ENCODE results near the gene PTGES3. TPM values are rescaled to one million over a fixed set of nuclear protein-coding genes. Genes with fewer than 3 reads are reported as not detected.
A peak's percentile ranks its signal among the peaks of the same experiment; 100 is the strongest.

Gene PTGES3
- total and polyA plus RNA-seq, 2 experiments from 2014 or later: 128 to 156 TPM

DNA sequence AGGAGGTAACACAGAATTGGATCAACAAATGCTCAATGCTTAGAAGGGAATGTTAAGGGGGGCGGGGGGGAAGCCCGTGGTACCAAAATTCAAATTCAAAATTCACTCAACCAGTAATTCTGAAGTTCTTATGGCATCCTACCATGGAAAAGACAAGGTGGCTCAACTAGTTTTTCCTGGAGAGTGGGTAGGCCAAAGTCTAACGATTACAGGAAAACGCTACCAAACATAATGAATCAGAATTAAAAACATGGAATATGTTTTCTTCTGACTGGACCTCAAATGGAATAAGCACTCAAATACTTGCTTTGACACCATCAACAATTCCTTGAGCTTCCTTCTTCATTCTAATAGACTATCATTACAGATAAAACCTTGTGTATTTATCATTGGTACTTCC, 34.7 kb upstream of the PTGES3 start:
- no peak for DNase-seq (ENCODE audit: low spot score)
- Histone ChIP-seq H3K9me2 (replicated peaks; ENCODE audit: insufficient read depth) (no peaks in the 10 kb centered on the region), H3K27me3 (no peaks in the 10 kb centered on the region), H3K4me2 (peak overlapping the region; percentile 92), H2AFZ (no peak overlapping the region), H3K4me3 (no peak overlapping the region), H3K4me1 (ENCODE audit: insufficient read depth) (peaks cover 35% of the 10 kb centered on the region), H4K20me1 (ENCODE audit: insufficient read depth, poor library complexity, severe bottlenecking) (peaks cover 62% of the 10 kb centered on the region), H3K79me2 (peaks cover 70% of the 10 kb centered on the region), H3K36me3 (replicated peaks; ENCODE audit: insufficient read depth, low read depth) (no peaks in the 10 kb centered on the region), H3K9me3 (ENCODE audit: low read depth) (no peaks in the 10 kb centered on the region), H3K27ac (no peak overlapping the region)
- 52% methylated on average over 4 of the region's 4 CpGs for WGBS (ENCODE audit: low lambda C conversion rate, missing lambda C conversion rate)
- TF ChIP-seq, protein P1, sequence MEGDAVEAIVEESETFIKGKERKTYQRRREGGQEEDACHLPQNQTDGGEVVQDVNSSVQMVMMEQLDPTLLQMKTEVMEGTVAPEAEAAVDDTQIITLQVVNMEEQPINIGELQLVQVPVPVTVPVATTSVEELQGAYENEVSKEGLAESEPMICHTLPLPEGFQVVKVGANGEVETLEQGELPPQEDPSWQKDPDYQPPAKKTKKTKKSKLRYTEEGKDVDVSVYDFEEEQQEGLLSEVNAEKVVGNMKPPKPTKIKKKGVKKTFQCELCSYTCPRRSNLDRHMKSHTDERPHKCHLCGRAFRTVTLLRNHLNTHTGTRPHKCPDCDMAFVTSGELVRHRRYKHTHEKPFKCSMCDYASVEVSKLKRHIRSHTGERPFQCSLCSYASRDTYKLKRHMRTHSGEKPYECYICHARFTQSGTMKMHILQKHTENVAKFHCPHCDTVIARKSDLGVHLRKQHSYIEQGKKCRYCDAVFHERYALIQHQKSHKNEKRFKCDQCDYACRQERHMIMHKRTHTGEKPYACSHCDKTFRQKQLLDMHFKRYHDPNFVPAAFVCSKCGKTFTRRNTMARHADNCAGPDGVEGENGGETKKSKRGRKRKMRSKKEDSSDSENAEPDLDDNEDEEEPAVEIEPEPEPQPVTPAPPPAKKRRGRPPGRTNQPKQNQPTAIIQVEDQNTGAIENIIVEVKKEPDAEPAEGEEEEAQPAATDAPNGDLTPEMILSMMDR (IDR thresholded peaks at IDR 0.05; ENCODE audit: poor library complexity): no peak
- TF ChIP-seq EZH2 (IDR thresholded peaks at IDR 0.05; ENCODE audit: borderline replicate concordance): no peak
- TF ChIP-seq EZH2phosphoT487 (IDR thresholded peaks at IDR 0.05; ENCODE audit: low read depth, severe bottlenecking, unreplicated experiment): no peak

DNA sequence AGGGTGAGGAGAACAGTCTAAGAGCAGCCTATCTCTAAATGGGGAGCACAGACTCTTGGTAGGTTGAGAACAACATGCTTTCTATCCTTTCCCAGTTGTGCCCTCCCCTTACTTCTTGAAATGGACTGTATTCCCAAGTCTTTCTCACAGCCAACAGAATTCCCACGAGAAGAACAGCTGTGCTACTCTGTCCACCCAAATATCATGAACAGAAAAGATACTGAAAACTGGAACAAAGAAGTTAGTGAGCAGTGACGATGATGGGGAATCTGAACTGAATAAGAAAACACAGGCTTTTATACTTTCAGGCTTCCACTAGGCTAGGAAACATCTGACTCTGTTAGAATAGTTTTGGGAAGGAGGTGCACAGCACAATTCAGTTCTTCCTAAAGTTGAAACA, 33.6 kb upstream of the PTGES3 start:
- 82% methylated on average over 2 of the region's 2 CpGs for WGBS (ENCODE audit: low lambda C conversion rate, missing lambda C conversion rate)
- H2AFZ ChIP-seq: no peak overlapping the region
- peaks cover 35% of the 10 kb centered on the region for H3K4me1 ChIP-seq (ENCODE audit: insufficient read depth)
- no peaks in the 10 kb centered on the region for H3K9me2 ChIP-seq (replicated peaks; ENCODE audit: insufficient read depth)
- no peaks in the 10 kb centered on the region for H3K27me3 ChIP-seq
- H4K20me1 ChIP-seq (ENCODE audit: insufficient read depth, poor library complexity, severe bottlenecking): peaks cover 73% of the 10 kb centered on the region
- H3K4me2 ChIP-seq: peak overlapping the region; percentile 92
- no peak overlapping the region for H3K4me3 ChIP-seq
- DNase-seq (ENCODE audit: low spot score): no peak
- peaks cover 81% of the 10 kb centered on the region for H3K79me2 ChIP-seq
- H3K36me3 ChIP-seq (replicated peaks; ENCODE audit: insufficient read depth, low read depth): no peaks in the 10 kb centered on the region
- TF ChIP-seq EZH2phosphoT487 (IDR thresholded peaks at IDR 0.05; ENCODE audit: low read depth, severe bottlenecking, unreplicated experiment) (no peak), EZH2 (IDR thresholded peaks at IDR 0.05; ENCODE audit: borderline replicate concordance) (no peak)
- TF ChIP-seq, protein P1 (IDR thresholded peaks at IDR 0.05; ENCODE audit: poor library complexity): no peak
- no peaks in the 10 kb centered on the region for H3K9me3 ChIP-seq (ENCODE audit: low read depth)
- peak overlapping the region; percentile 16 for H3K27ac ChIP-seq

DNA sequence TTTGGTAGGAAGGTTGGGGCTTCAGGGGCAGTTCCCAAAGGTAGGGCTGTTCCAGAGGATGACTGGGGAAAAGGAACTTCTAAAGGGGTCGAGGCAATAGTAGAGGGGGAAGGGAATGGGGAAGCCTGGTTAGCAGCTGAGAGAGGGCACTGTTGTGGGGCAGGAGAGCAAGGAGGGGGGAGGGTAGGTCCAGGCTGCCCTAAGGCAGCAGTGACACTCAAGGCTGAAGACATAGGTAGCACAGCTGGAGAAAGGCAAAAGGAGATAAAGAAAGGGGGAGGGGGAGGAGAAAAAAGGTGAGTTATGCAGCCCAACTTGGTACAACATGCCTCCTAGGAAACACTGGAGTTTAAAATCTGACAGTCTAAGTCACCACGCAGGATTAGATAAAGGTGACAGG, 33.1 kb upstream of the PTGES3 start:
- Histone ChIP-seq H3K4me3 (no peak overlapping the region), H3K9me2 (replicated peaks; ENCODE audit: insufficient read depth) (no peaks in the 10 kb centered on the region), H3K79me2 (peaks cover 86% of the 10 kb centered on the region), H3K27ac (peak overlapping the region; percentile 16), H3K36me3 (replicated peaks; ENCODE audit: insufficient read depth, low read depth) (no peaks in the 10 kb centered on the region), H3K4me2 (peak overlapping the region; percentile 92), H2AFZ (no peak overlapping the region), H3K27me3 (no peaks in the 10 kb centered on the region), H4K20me1 (ENCODE audit: insufficient read depth, poor library complexity, severe bottlenecking) (peaks cover 78% of the 10 kb centered on the region), H3K4me1 (ENCODE audit: insufficient read depth) (peaks cover 35% of the 10 kb centered on the region), H3K9me3 (ENCODE audit: low read depth) (no peaks in the 10 kb centered on the region)
- TF ChIP-seq, protein P1 (IDR thresholded peaks at IDR 0.05; ENCODE audit: poor library complexity): no peak
- TF ChIP-seq EZH2 (IDR thresholded peaks at IDR 0.05; ENCODE audit: borderline replicate concordance) (no peak), EZH2phosphoT487 (IDR thresholded peaks at IDR 0.05; ENCODE audit: low read depth, severe bottlenecking, unreplicated experiment) (no peak)
- 59% methylated on average over 1 of the region's 2 CpGs for WGBS (ENCODE audit: low lambda C conversion rate, missing lambda C conversion rate)
- DNase-seq (ENCODE audit: low spot score): no peak

DNA sequence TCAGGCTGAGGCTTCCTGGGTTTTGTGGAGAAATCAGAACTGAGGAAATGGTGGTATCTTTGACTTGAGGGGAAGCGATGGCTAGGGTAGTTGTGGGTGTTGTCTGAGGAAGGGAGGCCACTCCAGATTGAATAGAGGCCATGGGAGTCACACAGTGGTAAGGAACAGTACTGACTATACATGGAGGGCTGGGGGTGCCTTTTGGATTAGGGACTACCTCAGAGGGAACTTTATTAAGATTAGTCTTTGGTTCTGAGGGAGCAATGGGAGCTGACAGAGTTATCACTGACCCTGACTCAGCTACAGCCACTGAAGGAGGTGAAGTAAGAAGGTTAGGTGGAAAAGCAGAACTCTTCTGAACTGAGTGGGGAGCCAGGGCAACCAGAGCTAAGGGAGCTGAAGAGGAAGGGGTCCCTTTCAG, 32.7 kb upstream of the PTGES3 start:
- H3K4me3 ChIP-seq: no peak overlapping the region
- WGBS (ENCODE audit: low lambda C conversion rate, missing lambda C conversion rate): 100% methylated on average over 1 of the region's 1 CpG
- no peak for TF ChIP-seq EZH2phosphoT487 (IDR thresholded peaks at IDR 0.05; ENCODE audit: low read depth, severe bottlenecking, unreplicated experiment)
- TF ChIP-seq, protein P1 (IDR thresholded peaks at IDR 0.05; ENCODE audit: poor library complexity): no peak
- no peak for TF ChIP-seq EZH2 (IDR thresholded peaks at IDR 0.05; ENCODE audit: borderline replicate concordance)
- no peaks in the 10 kb centered on the region for H3K9me3 ChIP-seq (ENCODE audit: low read depth)
- H3K36me3 ChIP-seq (replicated peaks; ENCODE audit: insufficient read depth, low read depth): no peaks in the 10 kb centered on the region
- peaks cover 91% of the 10 kb centered on the region for H3K79me2 ChIP-seq
- H3K27me3 ChIP-seq: no peaks in the 10 kb centered on the region
- H3K27ac ChIP-seq: no peak overlapping the region
- no peak for DNase-seq (ENCODE audit: low spot score)
- peak overlapping the region; percentile 92 for H3K4me2 ChIP-seq
- H3K9me2 ChIP-seq (replicated peaks; ENCODE audit: insufficient read depth): no peaks in the 10 kb centered on the region
- H4K20me1 ChIP-seq (ENCODE audit: insufficient read depth, poor library complexity, severe bottlenecking): peaks cover 83% of the 10 kb centered on the region
- H3K4me1 ChIP-seq (ENCODE audit: insufficient read depth): peaks cover 31% of the 10 kb centered on the region
- no peak overlapping the region for H2AFZ ChIP-seq
